Central memory CD8-positive, alpha-beta T cell (primary cell): ENCODE data around the gene ANO2.

Experiments used
- ATAC-seq: fragments of 150-1000 bp; cut with Tn5 transposase; replicated peaks from 2 replicates; pipeline ENCODE4 v1.10.0; 2022; ENCODE audit warnings: mild to moderate bottlenecking, moderate FRiP score, moderate number of reproducible peaks; ENCODE audit not compliant: poor library complexity, severe bottlenecking; ENCODE audit errors: extremely low read depth
- DNase-seq, 2 donors: peaks; one replicate each; pipeline ENCODE4 v3.0.0; 2021; ENCODE audit warnings: low spot score in 2 of 2
- H3K27ac Mint-ChIP-seq: one replicate; pipeline ENCODE4 v1.8.0; 2022; ENCODE audit warnings: low read depth, mild to moderate bottlenecking, moderate library complexity, mixed read lengths
- H3K27me3 Mint-ChIP-seq: one replicate; pipeline ENCODE4 v1.8.0; 2022; ENCODE audit warnings: mixed read lengths
- H3K36me3 Mint-ChIP-seq: one replicate; pipeline ENCODE4 v1.8.0; 2022; ENCODE audit warnings: mild to moderate bottlenecking, moderate library complexity, mixed read lengths; ENCODE audit not compliant: insufficient read depth
- H3K4me1 Mint-ChIP-seq: one replicate; pipeline ENCODE4 v1.8.0; 2022; ENCODE audit warnings: mixed read lengths
- H3K4me3 Mint-ChIP-seq: one replicate; pipeline ENCODE4 v1.8.0; 2022; ENCODE audit warnings: mild to moderate bottlenecking, moderate library complexity, mixed read lengths
- H3K9me3 Mint-ChIP-seq: one replicate; pipeline ENCODE4 v1.8.0; 2022; ENCODE audit warnings: mixed read lengths

The ANO2 gene

DNA sequence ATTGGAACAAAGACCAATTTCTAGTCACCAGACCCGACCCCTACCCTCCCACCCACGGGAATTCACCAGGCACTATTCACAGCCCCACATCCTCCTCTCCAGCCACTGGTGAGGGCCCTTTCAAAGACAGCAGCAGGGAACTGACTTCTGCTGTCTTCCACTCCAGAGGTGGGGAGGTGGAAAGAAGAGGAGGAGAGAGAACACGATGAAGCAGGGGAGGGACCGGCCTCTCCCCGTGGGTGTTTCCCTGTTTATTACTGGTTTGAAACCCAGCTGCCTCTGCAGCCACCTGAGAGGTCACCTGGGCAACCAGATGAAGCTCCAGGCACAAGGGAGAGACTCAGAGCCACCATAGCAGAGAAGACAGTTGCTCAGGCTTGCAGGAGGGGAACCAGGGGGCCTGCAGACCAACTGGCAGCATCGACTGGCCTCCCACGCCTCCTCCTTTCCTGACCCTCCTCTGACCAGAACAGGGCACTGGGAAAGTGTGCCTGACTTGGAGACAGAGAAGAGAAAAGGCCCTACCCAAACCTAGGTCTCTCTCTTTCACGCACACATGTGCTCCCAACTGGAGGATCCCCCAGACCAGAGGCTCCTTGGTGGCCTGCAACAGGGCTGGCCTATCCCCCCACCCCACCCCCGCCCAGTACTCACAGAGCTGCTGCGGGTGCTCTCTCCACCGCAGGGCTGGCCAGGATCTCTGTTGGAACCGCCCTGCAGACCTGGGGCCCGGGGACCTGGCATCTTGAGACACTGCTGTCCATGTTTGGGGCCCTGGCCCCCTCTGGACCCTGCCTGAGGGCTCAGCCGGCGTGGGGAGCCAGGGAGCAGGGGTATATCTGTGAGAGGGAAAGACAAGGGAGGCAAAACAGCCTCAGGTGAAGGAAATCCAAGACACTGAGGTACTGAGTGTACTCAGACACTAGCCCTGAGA is 22.8 kb downstream of the ANO2 start:
- H3K27ac Mint-ChIP-seq, result no peak overlapping the region
- peaks cover 53% of the 10 kb centered on the region for H3K27me3 Mint-ChIP-seq
- no peaks in the 10 kb centered on the region for H3K9me3 Mint-ChIP-seq
- H3K4me1 Mint-ChIP-seq, result no peaks in the 10 kb centered on the region
- H3K36me3 Mint-ChIP-seq, result peaks cover 3% of the 10 kb centered on the region
- no peak overlapping the region for H3K4me3 Mint-ChIP-seq
- ATAC-seq (no peak), DNase-seq (no peak)

DNA sequence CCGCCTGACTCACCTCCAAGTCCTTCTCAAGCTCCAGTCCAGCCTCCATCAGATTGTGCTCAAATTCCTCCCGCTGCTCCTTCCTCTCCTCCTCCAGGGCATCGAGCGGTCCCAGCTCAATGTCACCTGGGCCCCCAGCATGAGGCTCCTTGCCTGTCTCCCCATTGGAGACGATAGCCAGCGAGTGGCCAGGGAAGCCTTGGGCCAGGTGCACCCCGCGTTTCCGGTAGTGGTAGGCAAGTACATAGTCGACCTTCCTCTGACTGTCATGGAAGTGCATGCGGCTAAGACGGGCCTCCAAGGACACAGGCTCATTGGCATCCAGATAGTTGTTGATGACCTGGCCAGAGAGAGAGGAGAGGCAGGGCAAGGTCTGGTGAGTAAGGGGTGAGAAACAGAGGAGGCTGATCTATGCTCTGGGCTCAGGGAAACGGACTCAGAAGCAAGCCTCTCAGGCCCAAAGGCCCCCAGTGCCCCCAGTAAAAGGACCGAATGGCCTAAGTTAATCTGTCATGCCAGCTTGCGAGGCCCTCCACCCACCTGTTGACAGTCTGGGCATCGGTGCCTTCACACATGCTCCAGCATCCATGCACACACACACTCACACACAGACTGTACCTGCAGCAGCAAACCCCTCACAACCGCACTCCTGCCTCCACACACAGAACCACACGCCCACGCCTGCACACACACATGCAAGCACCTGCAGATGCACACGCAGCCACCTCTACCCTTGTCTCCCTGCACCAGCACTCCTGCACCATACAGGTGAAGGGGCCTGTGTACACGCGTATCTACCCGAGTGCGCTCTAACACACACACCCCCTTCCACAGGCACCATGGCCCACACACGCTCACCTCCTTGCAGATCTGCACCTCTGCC is 23.8 kb downstream of the ANO2 start:
- Mint-ChIP-seq H3K27ac (no peak overlapping the region), H3K27me3 (peaks cover 43% of the 10 kb centered on the region), H3K36me3 (peaks cover 3% of the 10 kb centered on the region), H3K9me3 (no peaks in the 10 kb centered on the region), H3K4me1 (no peaks in the 10 kb centered on the region), H3K4me3 (no peak overlapping the region)
- ATAC-seq, result no peak
- DNase-seq, result no peak

DNA sequence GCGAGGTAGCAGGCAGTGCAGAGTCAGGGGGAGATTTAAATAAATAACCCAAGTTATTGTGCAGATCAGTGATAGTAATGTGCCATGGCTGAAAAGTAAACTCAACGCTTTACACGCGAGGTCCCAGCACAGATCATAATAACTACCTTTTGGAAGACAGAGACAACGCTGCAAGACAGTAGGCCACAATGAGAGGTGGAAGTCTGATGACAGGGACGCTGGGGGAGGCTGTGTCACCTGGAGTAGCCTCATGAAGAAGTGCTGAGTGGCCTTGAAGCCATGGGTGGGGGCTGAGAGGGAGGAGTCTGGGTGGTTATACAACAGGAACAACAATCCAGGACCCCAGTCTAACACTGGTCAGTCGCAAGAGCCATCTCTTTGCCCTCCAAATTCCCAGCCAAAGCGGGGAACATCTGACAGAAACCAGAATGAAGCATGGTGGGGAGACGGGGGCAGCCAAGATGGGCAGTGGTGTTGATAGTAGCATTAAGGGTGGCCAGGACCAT is 28.2 kb downstream of the ANO2 start:
- ATAC-seq (no peak), DNase-seq (no peak)
- Mint-ChIP-seq H3K27ac (no peak overlapping the region), H3K4me3 (no peak overlapping the region), H3K4me1 (no peaks in the 10 kb centered on the region), H3K36me3 (no peaks in the 10 kb centered on the region), H3K9me3 (no peaks in the 10 kb centered on the region), H3K27me3 (peaks cover 48% of the 10 kb centered on the region)

DNA sequence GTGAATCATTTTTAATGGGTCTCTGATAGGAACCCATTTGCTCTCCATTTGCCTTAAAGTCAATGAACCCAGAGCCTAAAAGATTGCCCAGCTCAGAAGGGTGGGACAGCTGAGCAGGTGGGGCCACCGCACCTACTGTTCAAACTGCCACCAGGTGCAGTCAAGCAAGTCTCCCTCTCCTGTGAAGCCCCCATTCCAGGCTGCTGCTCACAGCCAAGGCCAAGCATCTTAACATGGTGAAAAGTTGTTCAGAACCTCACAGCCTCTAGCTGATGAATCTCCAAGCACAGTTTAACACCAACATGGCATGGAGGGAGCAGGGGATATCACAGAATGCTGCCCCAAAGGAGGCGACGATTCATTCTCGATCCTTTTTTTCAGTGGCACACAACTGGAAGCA is 29.5 kb downstream of the ANO2 start:
- Mint-ChIP-seq H3K27me3 (peaks cover 48% of the 10 kb centered on the region), H3K27ac (no peak overlapping the region), H3K9me3 (no peaks in the 10 kb centered on the region), H3K4me1 (no peaks in the 10 kb centered on the region), H3K4me3 (no peak overlapping the region), H3K36me3 (no peaks in the 10 kb centered on the region)
- ATAC-seq, result no peak
- DNase-seq, result no peak

DNA sequence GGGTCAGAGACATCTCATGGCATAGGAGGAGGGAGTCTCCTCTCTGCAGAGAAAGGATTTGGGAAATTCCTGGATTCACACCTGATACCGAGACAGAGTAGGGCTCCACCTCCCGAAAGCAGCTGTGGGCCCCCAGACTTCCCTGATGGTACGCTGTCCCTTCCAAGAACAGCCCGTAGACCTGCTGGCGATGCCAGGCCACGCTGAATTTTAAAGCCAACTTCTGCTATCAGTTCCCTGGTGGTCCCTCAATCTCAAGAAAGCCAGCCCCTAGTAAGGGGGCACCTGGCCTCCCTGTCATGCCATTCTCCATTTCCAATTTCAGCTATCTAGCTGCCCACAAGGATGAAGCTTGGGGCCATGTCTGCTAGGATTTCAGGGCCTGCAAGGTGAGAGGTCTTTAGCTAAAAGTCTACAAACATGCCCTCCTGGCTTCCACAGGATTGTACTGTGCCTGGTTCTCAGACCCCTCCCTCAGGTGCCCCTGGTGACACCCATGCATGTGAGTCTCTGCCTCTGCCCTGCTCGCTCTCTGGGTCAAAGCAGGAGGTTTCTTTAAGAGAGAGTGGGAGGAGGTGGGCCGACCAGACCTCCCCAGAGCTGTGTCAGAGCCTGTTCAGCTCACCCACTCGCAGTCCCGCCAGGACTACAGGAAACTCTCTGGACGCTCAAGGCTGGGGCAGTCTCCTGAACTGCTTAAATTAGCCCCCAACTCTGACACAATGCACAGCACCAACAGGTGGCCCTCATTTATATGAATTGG is 30.5 kb downstream of the ANO2 start:
- H3K27ac Mint-ChIP-seq, result no peak overlapping the region
- ATAC-seq (no peak), DNase-seq (no peak)
- no peaks in the 10 kb centered on the region for H3K36me3 Mint-ChIP-seq
- H3K27me3 Mint-ChIP-seq, result peaks cover 52% of the 10 kb centered on the region
- no peak overlapping the region for H3K4me3 Mint-ChIP-seq
- H3K4me1 Mint-ChIP-seq, result no peaks in the 10 kb centered on the region
- no peaks in the 10 kb centered on the region for H3K9me3 Mint-ChIP-seq

DNA sequence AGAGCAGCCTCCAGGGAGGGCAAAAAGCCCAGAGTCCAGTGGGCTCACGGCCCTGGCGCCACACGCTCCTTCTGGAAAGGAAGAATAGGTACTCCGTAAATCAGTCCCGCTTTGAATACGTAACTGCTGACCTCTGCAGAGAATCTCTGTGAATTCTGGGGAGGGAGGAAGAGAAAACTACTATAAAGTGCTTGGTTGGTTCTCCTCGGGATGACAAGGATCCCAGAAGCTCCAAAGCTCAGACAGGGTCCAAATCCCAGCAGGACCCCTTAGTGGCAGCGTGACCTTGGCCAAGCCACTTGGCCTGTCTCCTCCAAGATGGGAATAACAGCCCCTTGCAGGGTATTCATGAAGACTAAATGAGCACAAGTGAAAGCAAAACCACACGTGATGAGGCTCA is 31.7 kb downstream of the ANO2 start:
- DNase-seq, result no peak

DNA sequence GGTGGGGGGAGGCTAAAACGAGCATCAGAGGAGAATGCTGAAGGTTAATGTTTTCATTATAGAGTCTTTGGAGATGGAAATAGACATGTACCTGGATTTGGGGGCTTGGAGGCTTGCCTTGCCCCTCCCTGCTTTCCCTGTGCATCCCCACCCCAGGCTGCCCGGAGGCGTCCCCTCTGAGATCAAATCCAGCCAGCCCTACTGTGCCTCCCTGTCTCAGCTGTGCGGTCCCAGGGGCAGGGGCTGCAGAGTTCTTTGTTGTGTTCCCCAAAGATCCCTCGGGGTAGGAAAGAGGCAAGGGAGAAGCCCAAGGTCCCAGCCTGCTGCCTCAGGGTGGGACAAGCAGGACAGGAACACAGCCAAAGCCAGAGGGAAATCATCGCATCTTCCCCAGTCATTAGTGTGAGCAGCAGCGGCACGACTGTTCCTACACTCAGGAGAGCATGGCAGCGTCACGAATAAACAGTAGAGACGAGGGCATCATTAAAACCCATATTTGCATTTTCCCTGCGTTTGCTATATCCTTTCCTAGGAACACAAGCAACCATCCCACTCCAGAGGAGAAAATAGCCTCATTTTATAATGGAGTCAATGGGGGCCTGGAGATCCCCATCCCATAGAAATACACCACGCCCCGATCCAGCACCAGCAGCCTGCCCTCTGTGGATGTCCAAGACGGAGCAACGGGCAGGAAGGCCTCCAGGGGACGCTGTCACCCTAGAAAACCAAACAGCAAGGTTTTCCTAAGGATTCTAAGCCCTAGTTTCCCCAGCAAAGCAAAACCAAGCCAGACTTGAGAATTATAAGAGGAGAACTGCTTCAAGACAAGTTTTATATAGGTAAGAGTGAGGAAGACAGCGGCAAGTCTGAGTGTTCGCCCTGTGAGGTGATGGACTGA is 32.4 kb downstream of the ANO2 start:
- Mint-ChIP-seq H3K4me3 (no peak overlapping the region), H3K36me3 (no peaks in the 10 kb centered on the region), H3K27ac (no peak overlapping the region), H3K27me3 (peaks cover 54% of the 10 kb centered on the region), H3K9me3 (no peaks in the 10 kb centered on the region), H3K4me1 (no peaks in the 10 kb centered on the region)
- ATAC-seq (no peak), DNase-seq (no peak)

More for the DNA sequence above, 31.7 kb downstream of the ANO2 start:
- peaks cover 53% of the 10 kb centered on the region for H3K27me3 Mint-ChIP-seq
- H3K9me3 Mint-ChIP-seq, result no peaks in the 10 kb centered on the region
- no peaks in the 10 kb centered on the region for H3K36me3 Mint-ChIP-seq
- H3K4me3 Mint-ChIP-seq, result no peak overlapping the region
- H3K4me1 Mint-ChIP-seq, result no peaks in the 10 kb centered on the region
- no peak for ATAC-seq
- H3K27ac Mint-ChIP-seq, result no peak overlapping the region

DNA sequence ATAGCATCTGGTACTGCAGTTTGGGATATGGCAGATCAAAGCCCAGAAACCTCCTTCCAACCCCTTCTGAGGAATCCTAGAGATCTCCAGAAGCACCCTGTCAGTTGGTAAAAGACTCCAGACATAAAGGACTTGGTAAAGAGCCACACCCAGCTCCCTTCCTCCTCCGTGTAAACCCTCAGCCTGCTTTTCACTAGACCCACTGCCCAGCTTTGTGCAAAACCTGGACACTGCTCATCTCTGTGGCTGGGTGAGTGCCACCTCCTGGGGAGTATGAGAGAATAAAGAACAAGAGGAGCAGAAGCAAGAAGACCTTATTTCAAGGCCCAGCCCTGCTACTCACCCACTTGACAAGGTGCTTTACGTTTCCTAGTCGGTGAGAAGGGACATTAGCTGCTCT is 33.0 kb downstream of the ANO2 start:
- no peak overlapping the region for H3K27ac Mint-ChIP-seq
- no peaks in the 10 kb centered on the region for H3K36me3 Mint-ChIP-seq
- no peaks in the 10 kb centered on the region for H3K4me1 Mint-ChIP-seq
- no peak for DNase-seq
- no peak overlapping the region for H3K4me3 Mint-ChIP-seq
- no peak for ATAC-seq
- H3K27me3 Mint-ChIP-seq, result peaks cover 58% of the 10 kb centered on the region
- H3K9me3 Mint-ChIP-seq, result no peaks in the 10 kb centered on the region

DNA sequence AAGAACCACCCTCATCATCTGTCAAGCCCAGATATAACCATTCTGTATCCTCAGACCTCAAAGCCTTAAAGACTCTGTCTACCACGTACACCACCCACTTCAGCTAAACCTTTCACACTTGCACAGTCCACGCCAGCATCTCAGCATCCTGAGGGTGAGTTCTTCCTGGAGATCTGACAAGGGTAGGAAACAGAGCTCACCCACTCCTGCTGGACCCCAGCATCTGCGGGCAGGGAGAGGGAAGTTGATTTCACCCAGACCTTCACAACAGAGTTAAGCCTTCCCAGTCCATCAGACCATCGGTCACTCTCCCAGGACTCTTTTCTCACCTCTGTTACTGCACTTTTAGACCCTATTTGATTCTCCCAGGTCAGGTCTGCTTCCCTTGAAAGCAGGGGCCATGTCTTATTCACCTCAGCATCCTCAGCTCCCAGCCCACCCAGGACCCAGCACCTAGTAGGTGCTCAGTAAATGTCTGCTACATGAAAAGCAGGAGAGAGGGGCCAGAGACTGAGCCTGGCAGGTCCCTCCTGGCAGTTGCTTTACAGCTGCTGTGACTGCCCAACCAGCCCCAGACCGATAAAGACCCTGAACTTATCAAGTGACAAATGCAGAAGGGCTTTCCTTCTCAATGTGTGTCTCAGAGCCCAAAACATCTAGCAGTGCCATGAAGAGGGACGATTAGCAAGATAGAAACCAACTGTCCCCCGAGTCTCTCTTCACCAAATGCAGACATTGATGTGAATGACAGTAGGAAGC is 34.1 kb downstream of the ANO2 start:
- Mint-ChIP-seq H3K36me3 (no peaks in the 10 kb centered on the region), H3K9me3 (no peaks in the 10 kb centered on the region), H3K27ac (no peak overlapping the region), H3K27me3 (peaks cover 58% of the 10 kb centered on the region), H3K4me1 (no peaks in the 10 kb centered on the region), H3K4me3 (no peak overlapping the region)
- no peak for DNase-seq
- no peak for ATAC-seq

DNA sequence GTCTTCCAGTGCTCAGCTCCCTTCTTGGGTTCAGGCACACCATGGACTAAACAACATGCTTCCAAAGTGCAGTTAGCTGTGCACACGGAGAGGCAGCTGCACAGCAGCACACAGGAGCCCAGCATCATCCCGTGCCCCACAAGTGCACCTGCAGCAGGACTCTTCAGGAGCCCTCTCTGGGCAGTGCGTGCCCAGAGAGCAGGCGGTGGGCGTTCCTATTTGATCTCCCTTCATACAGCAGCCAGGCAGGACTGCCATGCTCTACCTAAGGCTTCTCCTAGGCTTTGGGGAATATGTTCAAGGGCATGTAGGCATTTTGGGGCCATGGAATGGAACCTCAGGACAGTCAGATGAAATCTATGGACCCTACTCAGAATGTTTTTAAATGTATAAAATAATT is 35.5 kb downstream of the ANO2 start:
- H3K27ac Mint-ChIP-seq, result no peak overlapping the region
- H3K27me3 Mint-ChIP-seq, result peaks cover 71% of the 10 kb centered on the region
- no peaks in the 10 kb centered on the region for H3K9me3 Mint-ChIP-seq
- ATAC-seq (no peak), DNase-seq (no peak)
- H3K36me3 Mint-ChIP-seq, result no peaks in the 10 kb centered on the region
- no peaks in the 10 kb centered on the region for H3K4me1 Mint-ChIP-seq
- H3K4me3 Mint-ChIP-seq, result no peak overlapping the region

DNA sequence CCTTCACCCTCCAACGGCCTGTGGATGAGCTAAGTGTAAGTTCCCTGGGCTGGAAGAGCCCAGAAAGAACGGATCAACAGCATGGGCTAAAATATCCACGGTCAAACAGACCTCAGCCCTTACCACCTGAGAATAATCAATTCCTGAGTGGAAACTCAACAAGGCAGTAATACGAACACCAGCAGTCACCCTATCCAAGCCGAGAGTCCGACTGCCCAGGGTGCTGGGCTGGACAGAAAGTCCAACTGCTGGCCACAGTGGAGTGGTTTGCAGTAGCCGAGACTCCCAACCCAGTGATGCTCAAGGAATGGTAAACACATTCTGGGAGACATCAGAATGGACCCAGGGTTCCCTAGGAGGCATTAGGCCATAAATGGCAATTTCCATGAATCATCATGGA is 36.8 kb downstream of the ANO2 start:
- ATAC-seq, result no peak
- Mint-ChIP-seq H3K36me3 (no peaks in the 10 kb centered on the region), H3K27me3 (peaks cover 79% of the 10 kb centered on the region), H3K4me1 (no peaks in the 10 kb centered on the region), H3K9me3 (no peaks in the 10 kb centered on the region), H3K4me3 (no peak overlapping the region), H3K27ac (no peak overlapping the region)
- no peak for DNase-seq
